Transverse colon (tissue), 4 donors: ENCODE measurements around the gene LAMTOR2. TPM values are rescaled to one million over a fixed set of nuclear protein-coding genes. Genes with fewer than 3 reads are reported as not detected.
A peak's percentile ranks its signal among the peaks of the same experiment; 100 is the strongest.

Experiments used
- DNase-seq: peaks from one replicate; pipeline ENCODE4 v3.0.0-alpha.2; 2019
- H3K27ac ChIP-seq, 4 donors: fragments of 200-600 bp; sonication (generic); 2 replicates each; pipeline ENCODE4 v1.5.1; 2016 to 2018; ENCODE audit warnings: inconsistent platforms in 4 of 4
- H3K27me3 ChIP-seq: fragments of 200-600 bp; sonication (generic); 2 replicates; pipeline ENCODE4 v1.5.1; 2017; ENCODE audit warnings: inconsistent platforms
- H3K36me3 ChIP-seq, 4 donors: fragments of 200-600 bp; sonication (generic); 2 replicates each; pipeline ENCODE4 v1.5.1; 2017 to 2019; ENCODE audit warnings: inconsistent platforms in 4 of 4
- H3K4me1 ChIP-seq, 4 donors: fragments of 200-600 bp; sonication (generic); 2 replicates each; pipeline ENCODE4 v1.5.1; 2017 to 2020; ENCODE audit warnings: inconsistent platforms in 4 of 4
- H3K4me3 ChIP-seq, 4 donors: fragments of 200-600 bp; sonication (generic); 1 replicate in 1 of 4; 2 replicates in 3 of 4; pipeline versions ENCODE4 v1.5.1 to v1.6.1; 2017 to 2019; ENCODE audit warnings: inconsistent platforms in 4 of 4
- H3K9me3 ChIP-seq, 2 donors: fragments of 200-600 bp; sonication (generic); 2 replicates each; pipeline ENCODE4 v1.5.1; 2017 to 2019; ENCODE audit warnings: inconsistent platforms in 2 of 2
- CTCF ChIP-seq, 5 experiments: fragments of 200-600 bp in 3 of 5; fragments of 450-650 bp in 2 of 5; sonication (generic) in 3 of 5; IDR thresholded peaks; 1 replicate in 2 of 5; 2 replicates in 3 of 5; pipeline ENCODE4 v1.5.1; 2016 to 2017; ENCODE audit warnings: antibody characterized with exemption in 5 of 5, inconsistent platforms in 3 of 5, mild to moderate bottlenecking in 2 of 5, moderate library complexity in 1 of 5
- EP300 ChIP-seq: sonication (generic); formaldehyde crosslinking; IDR thresholded peaks from one replicate; pipeline ENCODE4 v1.6.1; 2017; ENCODE audit warnings: antibody characterized with exemption, low read depth
- POLR2A ChIP-seq: fragments of 450-650 bp; IDR thresholded peaks from one replicate; pipeline ENCODE4 v1.6.1; 2016; ENCODE audit warnings: antibody characterized with exemption, mild to moderate bottlenecking, moderate library complexity
- POLR2AphosphoS5 ChIP-seq, 3 donors: sonication (generic); formaldehyde crosslinking; IDR thresholded peaks; one replicate each; pipeline ENCODE4 v1.6.1; 2016; ENCODE audit warnings: antibody characterized with exemption in 3 of 3
- WGBS, 2 donors: methylation state at CpG; one replicate each; pipeline ENCODE4 v1.1.5; 2018; ENCODE audit warnings: low coverage in 1 of 2; 5-methylcytosine and 5-hydroxymethylcytosine counted together
- in situ Hi-C, 4 donors: fragments of 200-750 bp; cut with MboI; loops; one replicate each; pipeline versions ENCODE4 v1.15.0 to v1.15.1; 2017; ENCODE audit warnings: low sequenced_read_pairs in 3 of 4, low pct_ligation_motif_present in 1 of 4, low pct_unique_long_range_greater_than_20kb in 1 of 4
- intact Hi-C: fragments of 100-400 bp; cut with DNase I; formaldehyde crosslinking; loops from one replicate; pipeline ENCODE4 v1.15.1; 2023; ENCODE audit warnings: low total_unique reads
- total RNA-seq, 4 donors: library from RNA; depleted of rRNA; stranded (reverse); fragments of >200 nt; gene quantifications; one replicate each; pipeline ENCODE4 v1.1.0, GENCODE V29; 2016

Gene LAMTOR2
- total RNA-seq, 4 donors from 2014 or later = 20.9 to 70.9 (median 47.5) TPM

- Histone ChIP-seq H3K9me3 (no peaks in the 10 kb centered on the region), H3K36me3 (no peaks in the 10 kb centered on the region), H3K27me3 (no peaks in the 10 kb centered on the region), H3K4me3 (peak within 1 kb of the TSS; percentile 53 to 90 (median 69)), H3K27ac (peak within 1 kb of the TSS; percentile 50 to 72 (median 60)), H3K4me1 (peaks cover 0 to 27% (median 16%) of the 10 kb centered on the region in 4 donors)
- peak; percentile 80 for DNase-seq
- 1% methylated on average over 61 of the region's 62 CpGs; no CpG with 5 or more reads in 1 of the 2 donors for WGBS, 2 donors
- TF ChIP-seq EP300 (no peak), POLR2AphosphoS5 (IDR thresholded peaks at IDR 0.05) (no peak), POLR2A (no peak), CTCF (IDR thresholded peaks at IDR 0.05) (no peak)
- in situ Hi-C loops (loop anchor here in 1 of 4 donors (25.0 kb wide), 1 partner anchor 130 kb away; the partner anchor contains the start of gene PMF1), intact Hi-C loops (no loop called here)
These were observed 27.9 kb downstream of the LAMTOR2 start, which contains the start of gene MEX3A for GRCh38 chr1:156082309-156083091. Gene MEX3A, minus strand, starts transcription at chr1:156082465. Its CDS starts 467 bp downstream, at chr1:156081998.

GRCh38 chr1:156083800-156084790, 29.5 kb downstream of the LAMTOR2 start:
- intact Hi-C loops = no loop called here
- H3K4me1 ChIP-seq = peaks cover 0 to 27% (median 16%) of the 10 kb centered on the region in 4 donors
- no peak overlapping the region for H3K27ac ChIP-seq
- TF ChIP-seq CTCF (IDR thresholded peaks at IDR 0.05) = no peak
- TF ChIP-seq POLR2AphosphoS5 (IDR thresholded peaks at IDR 0.05) = no peak
- TF ChIP-seq EP300 = no peak
- TF ChIP-seq POLR2A = no peak
- H3K27me3 ChIP-seq = no peaks in the 10 kb centered on the region
- in situ Hi-C loops = loop anchor here in 1 of 4 donors (25.0 kb wide), 1 partner anchor 128 kb away; the partner anchor contains the start of gene PMF1
- WGBS, 2 donors = 59 to 69% methylated on average over 4 to 7 of the region's 7 CpGs
- H3K9me3 ChIP-seq = no peaks in the 10 kb centered on the region
- DNase-seq = no peak
- no peak overlapping the region for H3K4me3 ChIP-seq
- no peaks in the 10 kb centered on the region for H3K36me3 ChIP-seq

GRCh38 chr1:156086256-156086662, 31.7 kb downstream of the LAMTOR2 start:
- in situ Hi-C loops = loop anchor here in 2 of 4 donors (5.0 to 25.0 kb wide), 2 partner anchors 46 to 126 kb away; partner anchors contain the start of gene PMF1 (in 1 of the 2)
- WGBS, 2 donors = 53 to 63% methylated on average over 1 of the region's 1 CpG
- H3K27ac ChIP-seq = no peak overlapping the region
- peaks cover 0 to 29% (median 15%) of the 10 kb centered on the region in 4 donors for H3K4me1 ChIP-seq
- no peak overlapping the region for H3K4me3 ChIP-seq
- H3K27me3 ChIP-seq = no peaks in the 10 kb centered on the region
- intact Hi-C loops = no loop called here
- no peaks in the 10 kb centered on the region for H3K36me3 ChIP-seq
- TF ChIP-seq POLR2AphosphoS5 (IDR thresholded peaks at IDR 0.05) = no peak
- no peak for TF ChIP-seq POLR2A
- TF ChIP-seq EP300 = no peak
- no peak for TF ChIP-seq CTCF (IDR thresholded peaks at IDR 0.05)
- no peak for DNase-seq
- no peaks in the 10 kb centered on the region for H3K9me3 ChIP-seq
